GM19438 (cell line): ENCODE measurements around the gene RAB17.

Source experiments
- ATAC-seq: cut with Tn5 transposase; IDR thresholded peaks from one replicate; pipeline ENCODE4 v1.9.1; 2021; ENCODE audit warnings: low read depth; ENCODE audit not compliant: unreplicated experiment

Gene RAB17

DNA sequence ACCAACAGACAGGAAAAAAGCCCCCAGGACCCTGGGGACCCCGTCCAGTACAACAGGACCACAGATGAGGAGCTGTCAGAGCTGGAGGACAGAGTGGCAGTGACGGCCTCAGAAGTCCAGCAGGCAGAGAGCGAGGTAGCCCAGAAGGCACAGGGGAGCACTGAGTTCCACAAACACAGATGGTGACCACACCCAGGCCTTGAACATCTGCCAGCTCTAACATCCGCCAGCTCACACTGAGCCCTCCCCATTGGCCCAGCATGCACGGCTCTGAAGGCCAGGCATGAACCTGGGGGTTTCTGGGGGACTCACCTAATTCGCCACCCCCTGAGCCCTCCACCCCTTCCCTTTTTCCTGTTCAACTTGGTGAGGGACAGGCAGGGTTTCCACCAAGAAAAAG, 49.7 kb downstream of the RAB17 start:
- peak; percentile 79 for ATAC-seq

DNA sequence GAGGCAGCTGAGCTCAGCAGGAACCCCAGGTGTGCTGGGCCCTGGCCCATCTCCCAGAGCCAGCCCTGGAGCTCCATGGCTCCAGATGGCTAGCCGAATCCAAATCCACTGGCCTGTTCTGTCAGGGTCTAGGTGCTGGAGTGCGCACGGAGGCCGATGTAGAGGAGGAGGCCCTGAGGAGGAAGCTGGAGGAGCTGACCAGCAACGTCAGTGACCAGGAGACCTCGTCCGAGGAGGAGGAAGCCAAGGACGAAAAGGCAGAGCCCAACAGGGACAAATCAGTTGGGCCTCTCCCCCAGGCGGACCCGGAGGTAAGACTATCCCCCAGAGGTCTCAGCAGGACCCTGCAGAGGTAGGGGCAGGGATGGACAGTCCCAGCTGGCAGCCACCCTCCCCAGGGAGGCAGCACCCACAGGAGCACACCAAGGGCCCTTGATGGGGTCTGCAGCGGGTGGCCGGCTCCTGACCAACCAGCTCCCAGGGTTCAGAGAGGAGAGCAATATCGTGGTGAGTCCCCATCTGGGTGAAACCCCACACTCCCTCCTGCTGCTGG, 50.2 kb downstream of the RAB17 start:
- ATAC-seq = no peak

GRCh38 chr2:237539681-237540080, 50.9 kb downstream of the RAB17 start:
- ATAC-seq = no peak

DNA sequence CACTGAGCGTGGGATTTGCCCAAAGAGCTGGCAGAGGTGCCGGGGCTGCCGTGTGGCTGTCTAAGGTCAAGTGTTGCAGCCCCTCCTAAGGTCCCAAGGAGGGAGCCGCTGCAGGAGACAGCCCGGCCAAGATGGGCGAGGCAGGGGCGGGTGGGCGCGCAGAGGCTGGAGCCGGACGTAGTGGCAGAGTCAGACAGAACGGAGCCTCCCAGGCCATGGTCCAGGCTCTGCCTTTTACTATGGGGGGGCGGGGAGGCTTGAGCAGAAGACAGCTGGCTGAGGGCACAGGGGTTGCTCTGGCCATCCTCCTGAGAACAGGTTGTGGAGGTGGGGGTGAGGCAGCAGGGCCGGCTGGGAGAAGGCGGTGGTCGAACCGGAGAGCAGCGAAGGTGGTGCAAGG, 51.6 kb downstream of the RAB17 start:
- ATAC-seq = no peak

DNA sequence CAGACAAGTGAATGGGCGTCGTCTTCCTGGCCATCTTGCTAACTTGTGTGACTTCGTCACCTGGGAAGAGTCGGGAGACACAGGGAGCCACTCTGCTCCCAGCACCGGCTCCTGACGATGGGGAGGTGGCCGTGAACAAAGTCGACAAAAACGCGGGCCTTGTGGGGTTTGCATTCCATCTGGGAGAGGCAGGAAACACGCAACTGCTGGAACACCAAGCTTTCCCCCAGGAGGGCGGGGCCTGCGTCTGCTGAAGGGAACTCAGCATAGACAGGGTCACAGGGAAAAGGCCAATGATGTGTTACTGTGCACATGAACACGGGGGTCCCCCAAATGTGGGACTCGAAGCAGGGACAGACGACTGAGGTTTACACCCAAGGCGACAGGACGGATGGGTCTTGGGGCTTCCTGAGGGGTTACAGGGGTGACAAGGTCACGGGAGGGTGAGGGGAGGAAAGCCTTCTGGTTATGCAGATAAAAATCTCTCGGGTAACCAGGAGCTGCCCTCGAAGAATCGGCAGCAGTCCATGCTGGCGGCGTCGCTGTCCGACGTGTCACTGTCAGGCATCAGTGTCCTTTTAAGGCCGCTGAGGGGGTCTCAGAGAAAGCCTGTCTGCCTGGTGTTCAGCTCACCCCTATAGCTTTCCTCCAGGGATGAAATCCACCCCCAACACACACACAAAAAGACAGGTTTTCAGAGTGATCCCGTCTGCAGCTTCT, 52.4 kb downstream of the RAB17 start:
- ATAC-seq = no peak

DNA sequence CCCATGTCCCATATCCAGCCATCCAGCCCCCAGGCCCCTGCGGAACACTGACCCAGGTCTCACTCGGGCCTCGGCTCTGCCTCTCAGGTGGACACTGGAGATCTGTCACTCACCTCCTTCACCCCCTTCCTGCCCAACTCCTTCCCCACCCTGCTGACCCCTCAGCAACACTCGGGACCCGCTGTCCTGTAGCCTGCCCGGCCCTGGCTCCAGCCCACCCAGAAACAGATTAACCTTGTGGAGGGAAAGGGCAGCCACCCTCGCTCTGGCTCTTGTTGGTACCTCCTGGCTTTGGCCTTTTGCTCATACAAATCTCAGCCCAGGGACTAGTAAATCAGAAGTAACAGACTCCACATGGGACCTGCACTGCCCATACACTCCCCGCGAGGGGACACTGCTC, 53.9 kb downstream of the RAB17 start:
- no peak for ATAC-seq

DNA sequence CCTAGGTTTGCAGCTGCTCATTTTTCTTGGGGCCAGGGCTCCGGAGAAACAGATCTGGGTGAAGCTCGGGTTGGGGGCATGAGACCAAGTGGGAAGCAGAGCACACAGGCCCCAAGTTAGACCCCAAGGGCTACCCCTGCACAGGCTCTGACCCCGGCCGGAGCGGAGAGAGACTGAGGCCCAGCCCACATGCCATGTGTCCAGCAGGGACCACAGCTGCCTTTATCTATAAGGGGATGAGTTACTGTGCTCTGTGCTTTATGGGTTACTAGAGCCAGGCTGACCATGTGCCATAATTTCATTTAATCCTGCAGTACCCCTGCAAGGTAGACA, 54.5 kb downstream of the RAB17 start:
- no peak for ATAC-seq

DNA sequence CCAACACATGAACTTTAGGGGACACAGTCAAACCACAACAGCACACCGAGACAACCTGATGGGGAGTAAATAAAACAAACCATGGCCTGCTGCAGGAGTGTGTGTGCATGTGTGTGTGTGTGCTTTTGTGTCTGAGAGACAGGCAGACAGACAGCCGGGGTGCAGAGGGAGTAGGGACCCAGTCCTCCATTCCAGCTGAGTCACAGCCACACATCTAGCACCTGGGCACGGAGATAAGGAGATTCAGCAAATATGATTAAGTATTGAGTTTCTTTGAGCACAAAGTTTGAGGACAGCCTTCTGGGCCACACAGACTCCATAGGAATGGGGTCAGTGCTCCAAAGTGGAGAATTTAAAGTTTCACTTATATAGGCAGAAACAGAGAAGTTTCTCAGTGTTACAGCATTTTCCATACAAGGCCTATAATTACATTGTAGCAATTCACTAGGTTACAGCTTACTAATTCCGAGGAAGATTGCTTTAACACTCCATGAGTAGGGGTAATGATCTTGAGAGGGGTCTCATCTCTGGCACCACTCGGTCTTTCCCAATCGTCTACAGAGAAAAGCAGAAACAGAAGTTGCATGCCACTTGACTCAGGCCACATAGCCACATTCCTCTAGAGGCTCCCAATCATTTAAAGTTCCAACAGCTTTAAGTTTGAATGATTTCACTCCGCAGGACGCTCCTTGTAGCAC, 55.0 kb downstream of the RAB17 start:
- ATAC-seq = no peak

GRCh38 chr2:237534380-237534779, 56.2 kb downstream of the RAB17 start:
- ATAC-seq = no peak

DNA sequence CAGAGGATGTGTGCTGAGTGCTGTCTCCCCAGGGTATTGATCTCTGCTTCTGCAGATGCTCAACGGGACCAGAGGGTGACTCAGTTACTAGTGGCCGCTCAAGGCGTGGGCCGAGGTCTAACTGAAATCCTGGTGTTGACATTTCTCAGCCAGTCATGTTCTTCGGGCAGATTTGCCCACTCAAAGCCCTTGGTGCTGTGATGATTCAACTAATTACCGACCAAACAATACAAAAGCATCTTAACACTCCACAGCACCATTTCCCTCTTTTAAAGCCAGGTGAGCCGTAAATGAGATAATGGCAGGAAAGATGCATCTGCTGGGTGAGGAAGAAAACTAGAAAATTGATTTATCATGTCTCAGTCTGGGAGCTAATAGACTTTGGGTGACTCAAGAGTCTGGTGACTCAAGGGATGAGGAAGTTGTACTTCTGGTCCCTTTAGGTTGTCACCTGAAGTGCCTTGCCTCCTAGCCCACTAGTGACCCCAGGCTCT, 56.8 kb downstream of the RAB17 start:
- ATAC-seq = no peak

GRCh38 chr2:237532160-237532559, 58.4 kb downstream of the RAB17 start:
- no peak for ATAC-seq

DNA sequence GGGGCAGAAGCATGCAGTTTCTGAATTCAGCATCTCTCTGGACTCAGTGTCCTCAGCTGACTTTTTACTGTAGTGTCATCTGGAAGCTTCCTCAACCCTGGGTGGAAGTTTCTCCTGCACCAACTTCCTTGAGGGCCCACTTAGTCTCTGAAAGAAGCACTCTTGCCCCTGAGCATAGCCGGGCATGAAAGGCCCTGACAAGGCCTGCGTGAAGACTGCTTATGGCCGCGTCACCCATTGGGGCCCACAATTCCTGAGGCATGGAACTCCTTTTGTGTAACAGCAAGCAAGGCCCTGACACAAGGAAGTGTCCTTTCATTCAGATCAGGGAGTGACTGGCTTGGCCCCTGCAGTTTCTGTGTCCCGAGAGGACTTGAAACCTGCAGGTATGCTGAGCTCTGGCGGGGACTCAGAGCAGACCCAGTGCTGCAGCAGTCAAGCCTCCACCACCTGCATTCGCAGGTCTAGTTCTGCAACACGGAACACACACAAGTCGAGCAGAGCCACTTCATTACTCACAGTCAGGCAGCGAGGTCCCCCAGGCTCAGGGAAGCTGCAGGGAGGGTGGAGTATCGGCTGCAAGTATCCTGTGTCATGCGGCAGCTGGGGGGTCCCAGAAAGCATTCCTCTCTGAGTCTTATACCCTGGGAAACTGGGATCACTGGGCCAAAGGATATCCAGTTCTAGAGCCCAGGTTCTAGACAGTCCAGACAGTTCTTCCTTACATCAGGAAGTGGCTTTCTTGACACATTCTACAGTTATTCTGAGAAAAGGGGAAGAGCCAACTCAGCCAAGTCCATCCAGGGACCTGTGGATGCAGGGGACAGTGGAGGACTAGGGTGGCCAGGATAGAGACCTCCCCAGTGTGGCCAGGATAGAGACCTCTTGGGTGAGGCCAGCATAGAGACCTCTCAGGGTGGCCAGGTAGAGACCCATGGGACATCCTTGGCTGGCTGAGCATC, 59.8 kb downstream of the RAB17 start:
- peak; percentile 59 for ATAC-seq

GRCh38 chr2:237529452-237530402, 60.8 kb downstream of the RAB17 start:
- peak; percentile 80 for ATAC-seq

GRCh38 chr2:237527766-237528165, 62.8 kb downstream of the RAB17 start:
- ATAC-seq = no peak

DNA sequence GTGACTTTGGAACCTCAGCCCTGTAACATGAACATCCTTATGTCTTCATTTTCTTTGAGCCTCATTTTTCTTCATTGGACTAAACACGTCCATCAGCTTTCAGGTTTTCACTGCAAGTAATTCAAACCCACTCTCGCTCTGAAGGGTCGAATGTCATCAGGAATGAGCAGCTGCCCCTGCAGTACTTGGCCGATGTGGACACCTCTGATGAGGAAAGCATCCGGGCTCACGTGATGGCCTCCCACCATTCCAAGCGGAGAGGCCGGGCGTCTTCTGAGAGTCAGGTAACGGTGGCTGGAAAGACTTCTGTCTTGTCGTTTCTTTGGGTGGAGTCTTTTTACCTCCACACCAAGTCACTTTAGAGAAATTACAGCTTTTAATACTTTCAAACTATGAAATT, 63.3 kb downstream of the RAB17 start:
- no peak for ATAC-seq

DNA sequence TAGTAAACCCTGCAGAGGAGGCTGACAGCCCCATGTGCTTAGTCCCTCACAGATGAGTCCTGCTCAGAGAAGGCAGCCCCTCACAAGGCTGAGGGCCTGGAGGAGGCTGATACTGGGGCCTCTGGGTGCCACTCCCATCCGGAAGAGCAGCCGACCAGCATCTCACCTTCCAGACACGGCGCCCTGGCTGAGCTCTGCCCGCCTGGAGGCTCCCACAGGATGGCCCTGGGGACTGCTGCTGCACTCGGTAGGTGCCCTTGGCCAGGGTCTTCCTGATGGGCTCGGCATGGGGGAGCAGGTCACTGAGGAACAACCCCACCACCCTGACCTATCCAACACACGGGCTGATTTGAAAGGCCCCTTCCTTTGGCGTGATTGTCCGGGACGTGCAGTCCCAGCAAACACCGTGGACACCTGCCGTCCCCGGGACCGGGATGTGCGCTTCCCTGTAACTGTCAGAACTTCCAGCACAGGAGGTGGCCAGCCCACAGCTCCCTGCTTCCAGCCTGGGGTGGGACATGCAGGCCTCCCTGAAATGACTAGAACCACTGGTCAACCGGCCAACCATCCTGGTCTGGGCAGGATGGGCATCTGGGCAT, 64.9 kb downstream of the RAB17 start:
- ATAC-seq = no peak

GRCh38 chr2:237524631-237525030, 65.9 kb downstream of the RAB17 start:
- no peak for ATAC-seq
